Measurements from ENCODE around the gene NF2.

Gene NF2

DNA sequence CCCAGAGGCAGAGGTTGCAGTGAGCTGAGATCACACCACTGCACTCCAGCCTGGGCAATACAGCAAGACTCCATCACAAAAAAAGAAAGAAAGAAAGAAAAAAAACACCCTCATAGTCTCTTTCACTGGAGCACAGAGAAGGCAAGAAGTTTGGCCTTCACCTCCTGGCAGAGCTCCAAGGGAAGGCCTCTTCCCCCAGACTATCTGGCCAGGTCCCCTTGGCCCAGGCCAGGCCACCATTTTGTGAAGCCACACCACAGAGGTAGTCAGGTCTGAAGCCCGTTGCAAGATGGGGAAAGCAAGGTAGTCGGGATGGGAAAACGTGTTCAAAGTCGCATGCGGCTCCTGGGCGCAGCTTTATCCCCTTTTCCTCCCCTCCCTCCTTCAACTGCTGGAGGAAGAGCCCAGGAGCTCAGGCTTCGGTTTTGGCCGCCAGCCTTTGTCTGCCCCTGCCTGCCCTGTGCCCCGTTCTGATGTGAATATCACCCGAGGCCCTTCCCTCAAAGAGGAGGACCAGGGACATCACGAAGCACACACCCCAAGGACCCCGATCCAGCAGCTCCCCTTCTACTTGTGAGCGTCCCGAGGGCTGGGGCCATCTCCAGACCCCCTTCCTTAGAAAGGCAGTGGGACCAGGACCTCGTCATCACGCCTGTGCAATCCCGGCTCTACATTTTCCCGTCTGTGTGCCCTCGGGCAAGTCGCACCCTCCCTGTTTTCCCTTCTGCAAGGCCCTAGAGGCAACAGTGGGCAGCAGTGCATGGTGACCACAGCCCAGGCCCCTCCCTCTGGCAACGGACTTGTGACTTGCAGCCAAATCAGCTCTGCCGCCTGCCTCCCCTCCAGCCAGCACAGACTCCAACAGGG is 134.1 kb downstream of the NF2 start:
- no peak for DNase-seq (ENCODE audit: low read depth)

DNA sequence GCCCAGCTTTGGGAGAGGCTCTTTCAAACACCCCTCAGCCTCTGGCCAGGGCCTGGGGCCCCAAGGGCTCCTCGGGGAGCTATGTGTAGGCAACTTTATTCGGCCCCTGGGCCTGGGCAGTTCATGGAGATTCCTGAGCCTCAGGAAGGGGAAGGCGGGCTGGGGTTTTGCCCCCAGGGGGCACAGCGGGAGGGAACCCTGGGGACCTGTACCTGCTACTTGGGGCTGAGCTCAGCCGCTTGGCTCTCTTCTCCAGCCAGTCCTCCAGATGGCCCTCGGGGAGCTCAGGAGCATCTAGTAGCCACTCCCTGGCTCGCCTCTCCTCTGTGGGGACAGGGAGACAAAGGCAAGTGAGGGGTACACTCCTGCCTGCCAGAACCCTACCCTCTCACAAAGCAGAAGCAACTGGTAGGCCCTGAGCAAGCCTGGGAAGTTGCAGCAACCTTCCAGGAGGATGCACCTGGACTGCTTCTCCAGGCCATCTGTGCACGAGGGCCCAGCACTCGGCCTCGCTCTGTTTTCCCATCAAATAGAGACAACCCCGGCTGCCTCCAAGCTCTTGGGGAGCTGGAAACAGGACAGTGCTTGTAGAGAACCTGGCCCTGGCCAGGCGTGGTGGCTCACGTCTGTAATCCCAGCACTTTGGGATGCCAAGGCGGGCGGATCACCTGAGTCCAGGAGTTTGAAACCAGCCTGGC is 134.8 kb downstream of the NF2 start:
- TF ChIP-seq, protein P1, sequence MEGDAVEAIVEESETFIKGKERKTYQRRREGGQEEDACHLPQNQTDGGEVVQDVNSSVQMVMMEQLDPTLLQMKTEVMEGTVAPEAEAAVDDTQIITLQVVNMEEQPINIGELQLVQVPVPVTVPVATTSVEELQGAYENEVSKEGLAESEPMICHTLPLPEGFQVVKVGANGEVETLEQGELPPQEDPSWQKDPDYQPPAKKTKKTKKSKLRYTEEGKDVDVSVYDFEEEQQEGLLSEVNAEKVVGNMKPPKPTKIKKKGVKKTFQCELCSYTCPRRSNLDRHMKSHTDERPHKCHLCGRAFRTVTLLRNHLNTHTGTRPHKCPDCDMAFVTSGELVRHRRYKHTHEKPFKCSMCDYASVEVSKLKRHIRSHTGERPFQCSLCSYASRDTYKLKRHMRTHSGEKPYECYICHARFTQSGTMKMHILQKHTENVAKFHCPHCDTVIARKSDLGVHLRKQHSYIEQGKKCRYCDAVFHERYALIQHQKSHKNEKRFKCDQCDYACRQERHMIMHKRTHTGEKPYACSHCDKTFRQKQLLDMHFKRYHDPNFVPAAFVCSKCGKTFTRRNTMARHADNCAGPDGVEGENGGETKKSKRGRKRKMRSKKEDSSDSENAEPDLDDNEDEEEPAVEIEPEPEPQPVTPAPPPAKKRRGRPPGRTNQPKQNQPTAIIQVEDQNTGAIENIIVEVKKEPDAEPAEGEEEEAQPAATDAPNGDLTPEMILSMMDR (IDR thresholded peaks at IDR 0.05; ENCODE audit: control insufficient read depth, insufficient read depth, low read depth, low read length, missing control alignments) = no peak
- no peak overlapping the region for H3K4me3 ChIP-seq (ENCODE audit: control insufficient read depth, low read depth, low read length)
- DNase-seq (ENCODE audit: low read depth) = no peak

More for the DNA sequence above, 134.1 kb downstream of the NF2 start:
- TF ChIP-seq, protein P1 (IDR thresholded peaks at IDR 0.05; ENCODE audit: control insufficient read depth, insufficient read depth, low read depth, low read length, missing control alignments) = no peak
- H3K4me3 ChIP-seq (ENCODE audit: control insufficient read depth, low read depth, low read length) = no peak overlapping the region

DNA sequence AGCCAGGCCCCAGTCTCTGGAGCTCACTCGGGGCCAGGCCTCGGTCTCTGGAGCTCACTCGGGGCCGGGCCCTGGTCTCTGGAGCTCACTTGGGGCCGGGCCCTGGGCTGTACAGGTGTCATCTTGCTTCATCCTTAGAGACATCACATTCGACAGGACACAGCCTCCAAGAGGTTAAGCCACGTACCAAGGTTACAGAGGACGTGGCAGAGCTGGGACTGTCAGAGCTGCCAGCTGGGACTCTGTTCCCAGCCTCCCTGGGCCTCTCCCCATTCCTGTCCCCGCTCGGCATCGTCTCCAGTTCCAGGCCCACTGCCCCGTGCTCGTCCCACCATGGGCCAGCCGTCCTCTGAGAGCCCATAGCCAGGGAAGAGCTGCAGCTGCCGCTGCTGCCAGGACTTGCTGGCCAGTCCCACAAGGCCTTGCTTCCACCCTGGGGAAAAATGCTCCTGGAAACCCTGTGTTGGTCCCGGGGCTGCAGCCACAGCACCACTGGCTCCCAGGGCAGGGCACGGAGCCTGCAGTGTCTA is 136.0 kb downstream of the NF2 start:
- no peak for DNase-seq (ENCODE audit: low read depth)
- TF ChIP-seq, protein P1 (IDR thresholded peaks at IDR 0.05; ENCODE audit: control insufficient read depth, insufficient read depth, low read depth, low read length, missing control alignments) = no peak
- H3K4me3 ChIP-seq (ENCODE audit: control insufficient read depth, low read depth, low read length) = no peak overlapping the region

DNA sequence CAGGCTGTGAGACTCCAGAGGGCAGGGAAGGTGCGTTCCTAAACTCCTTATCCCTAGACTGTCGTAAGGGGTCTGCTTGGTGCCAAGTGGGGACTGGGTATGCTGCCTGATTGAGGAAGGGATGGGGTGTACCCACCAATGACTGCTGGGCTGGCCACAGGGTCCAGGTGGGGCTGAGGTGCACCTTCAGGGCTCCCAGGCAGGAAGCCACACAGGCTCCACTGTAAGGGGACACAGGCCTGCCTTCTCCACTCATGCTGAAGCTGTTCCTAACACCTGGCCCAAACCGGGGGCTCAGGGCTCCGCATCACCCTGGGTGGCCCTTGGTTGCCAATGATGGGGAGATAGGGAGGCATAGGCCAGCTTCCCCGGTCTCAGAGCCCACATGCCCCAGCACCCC is 136.8 kb downstream of the NF2 start:
- DNase-seq (ENCODE audit: low read depth) = no peak
- H3K4me3 ChIP-seq (ENCODE audit: control insufficient read depth, low read depth, low read length) = no peak overlapping the region
- TF ChIP-seq, protein P1 (IDR thresholded peaks at IDR 0.05; ENCODE audit: control insufficient read depth, insufficient read depth, low read depth, low read length, missing control alignments) = no peak

DNA sequence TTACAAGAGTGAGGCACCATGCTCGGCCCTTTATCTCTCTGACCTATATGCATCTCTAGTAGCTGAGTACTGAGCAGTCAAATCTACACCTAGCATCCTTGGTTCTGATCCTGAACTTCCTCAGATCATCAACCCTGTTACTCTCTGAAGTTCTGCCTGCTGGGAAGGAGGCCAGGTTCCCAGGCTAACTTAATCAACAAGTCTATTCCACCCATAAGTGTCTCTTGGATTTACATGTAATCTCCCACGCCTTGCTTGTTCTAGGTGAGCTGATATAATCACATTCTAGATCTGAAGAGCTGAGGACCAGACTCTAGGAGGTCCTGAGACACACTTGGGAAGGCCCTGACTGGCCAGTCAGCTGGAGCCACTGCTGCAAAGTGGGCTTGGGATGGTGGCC is 138.5 kb downstream of the NF2 start:
- no peak for DNase-seq (ENCODE audit: low read depth)

DNA sequence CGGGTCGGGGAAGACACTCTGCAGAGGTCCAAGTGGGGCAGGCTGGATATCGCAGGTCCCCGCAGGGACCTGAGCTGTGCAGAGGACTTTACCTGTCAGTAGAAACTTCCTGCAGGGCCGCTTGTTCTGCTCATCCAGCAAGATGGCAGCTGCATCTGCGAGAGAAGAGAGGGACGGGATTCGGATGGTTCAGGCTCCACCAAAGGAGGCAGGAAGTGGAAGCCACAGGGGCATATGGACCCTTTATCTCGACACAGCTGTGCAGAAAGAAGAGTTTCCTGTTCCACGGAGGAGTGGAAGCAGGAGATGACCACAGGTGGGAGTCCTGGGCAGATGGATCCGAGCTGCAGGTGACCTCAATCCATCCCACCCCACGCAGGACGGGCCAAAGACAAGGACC is 138.9 kb downstream of the NF2 start:
- no peak overlapping the region for H3K4me3 ChIP-seq (ENCODE audit: control insufficient read depth, low read depth, low read length)
- no peak for DNase-seq (ENCODE audit: low read depth)
- TF ChIP-seq, protein P1 (IDR thresholded peaks at IDR 0.05; ENCODE audit: control insufficient read depth, insufficient read depth, low read depth, low read length, missing control alignments) = no peak

More for the DNA sequence above, 138.5 kb downstream of the NF2 start:
- TF ChIP-seq, protein P1 (IDR thresholded peaks at IDR 0.05; ENCODE audit: control insufficient read depth, insufficient read depth, low read depth, low read length, missing control alignments) = no peak
- no peak overlapping the region for H3K4me3 ChIP-seq (ENCODE audit: control insufficient read depth, low read depth, low read length)

Measured in AG09309 (cell line).